HEK293 (cell line): ENCODE measurements around the gene SH3BP4.

Experiments used
- CTCF ChIA-PET: fragments of 350-600 bp; formaldehyde crosslinking; extraction: SDS; loops from one replicate; lab custom pipeline; 2021; ENCODE audit warnings: antibody characterized with exemption; lab: Yijun Ruan, JAX
- POLR2A ChIA-PET: fragments of 300-600 bp; formaldehyde crosslinking; extraction: SDS; loops from one replicate; lab custom pipeline; 2020; ENCODE audit warnings: antibody characterized with exemption, inconsistent platforms; lab: Yijun Ruan, JAX
- H3K27ac ChIP-seq: fragments of 200-500 bp; sonication (Bioruptor generic); 2 replicates; pipeline ENCODE4 v1.5.1; 2014; ENCODE audit warnings: low read depth, low read length, control low read depth, inconsistent platforms; ENCODE audit errors: extremely low read depth
- H3K36me3 ChIP-seq, 2 experiments: fragments of 200-500 bp in 1 of 2; sonication (Bioruptor generic) in 1 of 2; 1 replicate in 1 of 2; 2 replicates in 1 of 2; pipeline ENCODE4 v1.5.1; 2014 to 2017; ENCODE audit warnings: inconsistent platforms in 2 of 2, low read length in 2 of 2; ENCODE audit not compliant: control insufficient read depth in 2 of 2, insufficient read depth in 1 of 2
- H3K4me1 ChIP-seq: fragments of 200-500 bp; sonication (Bioruptor generic); 2 replicates; pipeline ENCODE4 v1.5.1; 2014; ENCODE audit warnings: mild to moderate bottlenecking, low read length, inconsistent platforms; ENCODE audit not compliant: control insufficient read depth, insufficient read depth
- H3K4me3 ChIP-seq: 2 replicates; pipeline ENCODE4 v1.5.1; 2011; ENCODE audit warnings: low read depth, mild to moderate bottlenecking, control low read depth, low read length, moderate library complexity
- H3K9me3 ChIP-seq: fragments of 200-500 bp; sonication (Bioruptor generic); 2 replicates; pipeline ENCODE4 v1.5.1; 2014; ENCODE audit warnings: low read depth, low read length, inconsistent platforms; ENCODE audit not compliant: control insufficient read depth, insufficient read depth
- GLI4 ChIP-seq: fragments of 450-650 bp; formaldehyde crosslinking; IDR thresholded peaks from 2 replicates; pipeline ENCODE4 v1.5.1; 2016; ENCODE audit warnings: missing biosample characterization, missing genetic modification characterization
- YY1 ChIP-seq: fragments of 450-650 bp; formaldehyde crosslinking; IDR thresholded peaks from 2 replicates; pipeline ENCODE4 v1.5.1; 2018; ENCODE audit warnings: missing biosample characterization, missing genetic modification characterization
- ZFHX2 ChIP-seq: fragments of 450-650 bp; formaldehyde crosslinking; conservative IDR thresholded peaks from 2 replicates; pipeline ENCODE4 v1.5.1; 2016; ENCODE audit warnings: missing biosample characterization, missing genetic modification characterization
- ZNF146 ChIP-seq: fragments of 450-650 bp; formaldehyde crosslinking; IDR thresholded peaks from 2 replicates; pipeline ENCODE4 v1.5.1; 2016; ENCODE audit warnings: missing biosample characterization, missing genetic modification characterization
- ZNF274 ChIP-seq, 2 experiments: fragments of 200-500 bp in 1 of 2; fragments of 450-650 bp in 1 of 2; sonication (Bioruptor generic) in 1 of 2; formaldehyde crosslinking in 1 of 2; IDR thresholded peaks; 2 replicates each; pipeline versions ENCODE4 v1.5.1 to v1.6.1; 2014 to 2016; ENCODE audit warnings: borderline replicate concordance in 1 of 2, inconsistent platforms in 1 of 2, low read length in 1 of 2, missing biosample characterization in 1 of 2, missing genetic modification characterization in 1 of 2
- ZNF324 ChIP-seq: fragments of 450-650 bp; formaldehyde crosslinking; IDR thresholded peaks from 2 replicates; pipeline ENCODE4 v1.5.1; 2016; ENCODE audit warnings: missing biosample characterization, missing genetic modification characterization
- ZNF394 ChIP-seq: fragments of 450-650 bp; formaldehyde crosslinking; IDR thresholded peaks from 2 replicates; pipeline ENCODE4 v1.5.1; 2016; ENCODE audit warnings: missing biosample characterization, missing genetic modification characterization, mild to moderate bottlenecking, moderate library complexity, borderline replicate concordance
- ZNF558 ChIP-seq: fragments of 450-650 bp; formaldehyde crosslinking; IDR thresholded peaks from 2 replicates; pipeline ENCODE4 v1.5.1; 2016; ENCODE audit warnings: missing biosample characterization, missing genetic modification characterization
- ZNF600 ChIP-seq: fragments of 450-650 bp; formaldehyde crosslinking; IDR thresholded peaks from 2 replicates; pipeline ENCODE4 v1.5.1; 2016; ENCODE audit warnings: missing biosample characterization, missing genetic modification characterization
- ZNF776 ChIP-seq: fragments of 450-650 bp; formaldehyde crosslinking; IDR thresholded peaks from 2 replicates; pipeline ENCODE4 v1.5.0; 2017; ENCODE audit warnings: missing biosample characterization, missing genetic modification characterization, borderline replicate concordance
- ZNF830 ChIP-seq: fragments of 450-650 bp; IDR thresholded peaks from 2 replicates; pipeline ENCODE4 v1.5.0; 2018; ENCODE audit warnings: missing biosample characterization, missing genetic modification characterization, low read depth, mild to moderate bottlenecking, moderate library complexity
- TF ChIP-seq, protein P1 (sequence below): fragments of 450-650 bp; formaldehyde crosslinking; IDR thresholded peaks from 2 replicates; pipeline ENCODE4 v1.5.1; 2016; ENCODE audit warnings: missing biosample characterization, missing genetic modification characterization
- TF ChIP-seq, protein P2 (sequence below): fragments of 450-650 bp; formaldehyde crosslinking; IDR thresholded peaks from 2 replicates; pipeline ENCODE4 v1.5.1; 2016; ENCODE audit warnings: missing biosample characterization, missing genetic modification characterization
- TF ChIP-seq, protein P3 (sequence below): fragments of 450-650 bp; IDR thresholded peaks from 2 replicates; pipeline ENCODE4 v1.5.1; 2018; ENCODE audit warnings: missing biosample characterization, mild to moderate bottlenecking, missing genetic modification characterization
- TF ChIP-seq, protein P4 (sequence below): fragments of 450-650 bp; formaldehyde crosslinking; IDR thresholded peaks from 2 replicates; pipeline ENCODE4 v1.5.1; 2016; ENCODE audit warnings: missing biosample characterization, missing genetic modification characterization
- TF ChIP-seq, protein P5 (sequence below): fragments of 450-650 bp; formaldehyde crosslinking; conservative IDR thresholded peaks from 2 replicates; pipeline ENCODE4 v1.5.1; 2016; ENCODE audit warnings: low read depth, missing biosample characterization, missing genetic modification characterization
- TF ChIP-seq, protein P6 (sequence below): fragments of 450-650 bp; formaldehyde crosslinking; IDR thresholded peaks from 2 replicates; pipeline ENCODE4 v1.5.1; 2016; ENCODE audit warnings: missing biosample characterization, missing genetic modification characterization, low read depth

The SH3BP4 gene

DNA sequence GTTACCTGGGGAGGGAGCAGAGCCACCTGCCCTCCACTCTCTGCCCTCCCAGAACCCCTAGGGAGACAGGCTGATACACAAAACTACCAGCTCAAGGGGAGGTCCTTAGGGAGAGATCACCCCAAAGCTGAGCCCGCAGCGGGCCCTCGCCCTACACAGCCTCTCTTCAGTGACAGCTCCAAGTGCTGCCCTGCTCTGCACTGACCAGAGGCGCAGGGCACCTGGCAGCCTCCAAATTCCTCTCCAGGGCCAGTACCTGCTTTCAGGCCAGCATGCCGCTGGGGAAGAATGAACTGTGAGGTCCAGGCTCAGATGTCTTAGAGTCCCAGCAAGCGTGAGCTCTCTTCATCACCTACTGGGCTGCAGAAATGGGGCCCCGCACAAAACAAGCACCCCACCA lies 11.3 kb upstream of the SH3BP4 start:
- no peaks in the 10 kb centered on the region for H3K9me3 ChIP-seq
- H3K27ac ChIP-seq, result no peak overlapping the region
- no peaks in the 10 kb centered on the region for H3K4me1 ChIP-seq
- CTCF ChIA-PET, result interaction anchor here (0.6 to 1.2 kb wide), 2 partner anchors 9 to 686 kb away, joined by 3 read pairs; no protein-coding TSS in a partner anchor
- POLR2A ChIA-PET, result no interaction called here
- H3K4me3 ChIP-seq, result no peak overlapping the region
- TF ChIP-seq, protein P1, sequence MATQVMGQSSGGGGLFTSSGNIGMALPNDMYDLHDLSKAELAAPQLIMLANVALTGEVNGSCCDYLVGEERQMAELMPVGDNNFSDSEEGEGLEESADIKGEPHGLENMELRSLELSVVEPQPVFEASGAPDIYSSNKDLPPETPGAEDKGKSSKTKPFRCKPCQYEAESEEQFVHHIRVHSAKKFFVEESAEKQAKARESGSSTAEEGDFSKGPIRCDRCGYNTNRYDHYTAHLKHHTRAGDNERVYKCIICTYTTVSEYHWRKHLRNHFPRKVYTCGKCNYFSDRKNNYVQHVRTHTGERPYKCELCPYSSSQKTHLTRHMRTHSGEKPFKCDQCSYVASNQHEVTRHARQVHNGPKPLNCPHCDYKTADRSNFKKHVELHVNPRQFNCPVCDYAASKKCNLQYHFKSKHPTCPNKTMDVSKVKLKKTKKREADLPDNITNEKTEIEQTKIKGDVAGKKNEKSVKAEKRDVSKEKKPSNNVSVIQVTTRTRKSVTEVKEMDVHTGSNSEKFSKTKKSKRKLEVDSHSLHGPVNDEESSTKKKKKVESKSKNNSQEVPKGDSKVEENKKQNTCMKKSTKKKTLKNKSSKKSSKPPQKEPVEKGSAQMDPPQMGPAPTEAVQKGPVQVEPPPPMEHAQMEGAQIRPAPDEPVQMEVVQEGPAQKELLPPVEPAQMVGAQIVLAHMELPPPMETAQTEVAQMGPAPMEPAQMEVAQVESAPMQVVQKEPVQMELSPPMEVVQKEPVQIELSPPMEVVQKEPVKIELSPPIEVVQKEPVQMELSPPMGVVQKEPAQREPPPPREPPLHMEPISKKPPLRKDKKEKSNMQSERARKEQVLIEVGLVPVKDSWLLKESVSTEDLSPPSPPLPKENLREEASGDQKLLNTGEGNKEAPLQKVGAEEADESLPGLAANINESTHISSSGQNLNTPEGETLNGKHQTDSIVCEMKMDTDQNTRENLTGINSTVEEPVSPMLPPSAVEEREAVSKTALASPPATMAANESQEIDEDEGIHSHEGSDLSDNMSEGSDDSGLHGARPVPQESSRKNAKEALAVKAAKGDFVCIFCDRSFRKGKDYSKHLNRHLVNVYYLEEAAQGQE (tag by site-specific recombination), result no peak
- TF ChIP-seq GLI4, result no peak
- TF ChIP-seq, protein P2, sequence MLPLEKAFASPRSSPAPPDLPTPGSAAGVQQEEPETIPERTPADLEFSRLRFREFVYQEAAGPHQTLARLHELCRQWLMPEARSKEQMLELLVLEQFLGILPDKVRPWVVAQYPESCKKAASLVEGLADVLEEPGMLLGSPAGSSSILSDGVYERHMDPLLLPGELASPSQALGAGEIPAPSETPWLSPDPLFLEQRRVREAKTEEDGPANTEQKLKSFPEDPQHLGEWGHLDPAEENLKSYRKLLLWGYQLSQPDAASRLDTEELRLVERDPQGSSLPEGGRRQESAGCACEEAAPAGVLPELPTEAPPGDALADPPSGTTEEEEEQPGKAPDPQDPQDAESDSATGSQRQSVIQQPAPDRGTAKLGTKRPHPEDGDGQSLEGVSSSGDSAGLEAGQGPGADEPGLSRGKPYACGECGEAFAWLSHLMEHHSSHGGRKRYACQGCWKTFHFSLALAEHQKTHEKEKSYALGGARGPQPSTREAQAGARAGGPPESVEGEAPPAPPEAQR (tag by site-specific recombination), result no peak
- TF ChIP-seq, all 188 proteins: peak for 0
- H3K36me3 ChIP-seq, result no peaks in the 10 kb centered on the region

DNA sequence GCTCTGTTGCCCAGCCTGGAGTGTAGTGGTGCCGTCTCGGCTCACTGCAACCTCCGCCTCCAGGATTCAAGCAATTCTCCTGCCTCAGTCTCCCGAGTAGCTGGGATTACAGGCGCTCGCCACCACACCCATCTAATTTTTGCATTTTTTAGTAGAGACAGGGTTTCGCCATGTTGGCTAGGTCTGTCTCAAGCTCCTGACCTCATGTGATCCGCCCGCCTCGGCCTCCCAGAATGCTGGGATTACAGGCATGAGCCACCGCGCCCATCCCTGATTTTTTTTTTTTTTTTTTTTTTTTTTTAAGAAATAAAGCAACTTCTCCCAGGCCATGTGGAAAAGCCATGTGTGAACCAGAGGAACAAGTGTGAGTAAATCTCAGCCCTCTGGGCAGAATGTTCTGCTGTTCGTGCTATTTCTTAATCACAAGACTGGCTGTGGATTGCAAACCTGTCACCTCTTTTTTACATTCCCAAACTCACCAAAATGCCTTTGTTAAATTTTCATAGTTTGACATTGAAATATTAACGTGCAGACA lies 6.4 kb upstream of the SH3BP4 start:
- no peaks in the 10 kb centered on the region for H3K36me3 ChIP-seq
- ChIA-PET POLR2A (no interaction called here), CTCF (no interaction called here)
- no peaks in the 10 kb centered on the region; the same call in 1 of the 2 replicates for H3K4me1 ChIP-seq
- no peak overlapping the region for H3K27ac ChIP-seq
- no peak overlapping the region for H3K4me3 ChIP-seq
- H3K9me3 ChIP-seq, result no peaks in the 10 kb centered on the region
- TF ChIP-seq ZNF776 (tag by site-specific recombination), result no peak
- TF ChIP-seq ZNF558 (tag by site-specific recombination), result no peak
- no peak for TF ChIP-seq ZNF324 (tag by site-specific recombination)
- TF ChIP-seq ZNF600, result no peak
- no peak for TF ChIP-seq YY1 (tag by site-specific recombination)
- no peak for TF ChIP-seq ZNF394 (tag by site-specific recombination)
- TF ChIP-seq, protein P3, sequence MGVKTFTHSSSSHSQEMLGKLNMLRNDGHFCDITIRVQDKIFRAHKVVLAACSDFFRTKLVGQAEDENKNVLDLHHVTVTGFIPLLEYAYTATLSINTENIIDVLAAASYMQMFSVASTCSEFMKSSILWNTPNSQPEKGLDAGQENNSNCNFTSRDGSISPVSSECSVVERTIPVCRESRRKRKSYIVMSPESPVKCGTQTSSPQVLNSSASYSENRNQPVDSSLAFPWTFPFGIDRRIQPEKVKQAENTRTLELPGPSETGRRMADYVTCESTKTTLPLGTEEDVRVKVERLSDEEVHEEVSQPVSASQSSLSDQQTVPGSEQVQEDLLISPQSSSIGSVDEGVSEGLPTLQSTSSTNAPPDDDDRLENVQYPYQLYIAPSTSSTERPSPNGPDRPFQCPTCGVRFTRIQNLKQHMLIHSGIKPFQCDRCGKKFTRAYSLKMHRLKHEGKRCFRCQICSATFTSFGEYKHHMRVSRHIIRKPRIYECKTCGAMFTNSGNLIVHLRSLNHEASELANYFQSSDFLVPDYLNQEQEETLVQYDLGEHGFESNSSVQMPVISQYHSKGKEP, result no peak
- TF ChIP-seq, protein P4, sequence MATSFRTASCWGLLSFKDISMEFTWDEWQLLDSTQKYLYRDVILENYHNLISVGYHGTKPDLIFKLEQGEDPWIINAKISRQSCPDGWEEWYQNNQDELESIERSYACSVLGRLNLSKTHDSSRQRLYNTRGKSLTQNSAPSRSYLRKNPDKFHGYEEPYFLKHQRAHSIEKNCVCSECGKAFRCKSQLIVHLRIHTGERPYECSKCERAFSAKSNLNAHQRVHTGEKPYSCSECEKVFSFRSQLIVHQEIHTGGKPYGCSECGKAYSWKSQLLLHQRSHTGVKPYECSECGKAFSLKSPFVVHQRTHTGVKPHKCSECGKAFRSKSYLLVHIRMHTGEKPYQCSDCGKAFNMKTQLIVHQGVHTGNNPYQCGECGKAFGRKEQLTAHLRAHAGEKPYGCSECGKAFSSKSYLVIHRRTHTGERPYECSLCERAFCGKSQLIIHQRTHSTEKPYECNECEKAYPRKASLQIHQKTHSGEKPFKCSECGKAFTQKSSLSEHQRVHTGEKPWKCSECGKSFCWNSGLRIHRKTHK (tag by site-specific recombination), result no peak
- no peak for TF ChIP-seq ZFHX2 (tag by site-specific recombination)
- TF ChIP-seq, protein P5, sequence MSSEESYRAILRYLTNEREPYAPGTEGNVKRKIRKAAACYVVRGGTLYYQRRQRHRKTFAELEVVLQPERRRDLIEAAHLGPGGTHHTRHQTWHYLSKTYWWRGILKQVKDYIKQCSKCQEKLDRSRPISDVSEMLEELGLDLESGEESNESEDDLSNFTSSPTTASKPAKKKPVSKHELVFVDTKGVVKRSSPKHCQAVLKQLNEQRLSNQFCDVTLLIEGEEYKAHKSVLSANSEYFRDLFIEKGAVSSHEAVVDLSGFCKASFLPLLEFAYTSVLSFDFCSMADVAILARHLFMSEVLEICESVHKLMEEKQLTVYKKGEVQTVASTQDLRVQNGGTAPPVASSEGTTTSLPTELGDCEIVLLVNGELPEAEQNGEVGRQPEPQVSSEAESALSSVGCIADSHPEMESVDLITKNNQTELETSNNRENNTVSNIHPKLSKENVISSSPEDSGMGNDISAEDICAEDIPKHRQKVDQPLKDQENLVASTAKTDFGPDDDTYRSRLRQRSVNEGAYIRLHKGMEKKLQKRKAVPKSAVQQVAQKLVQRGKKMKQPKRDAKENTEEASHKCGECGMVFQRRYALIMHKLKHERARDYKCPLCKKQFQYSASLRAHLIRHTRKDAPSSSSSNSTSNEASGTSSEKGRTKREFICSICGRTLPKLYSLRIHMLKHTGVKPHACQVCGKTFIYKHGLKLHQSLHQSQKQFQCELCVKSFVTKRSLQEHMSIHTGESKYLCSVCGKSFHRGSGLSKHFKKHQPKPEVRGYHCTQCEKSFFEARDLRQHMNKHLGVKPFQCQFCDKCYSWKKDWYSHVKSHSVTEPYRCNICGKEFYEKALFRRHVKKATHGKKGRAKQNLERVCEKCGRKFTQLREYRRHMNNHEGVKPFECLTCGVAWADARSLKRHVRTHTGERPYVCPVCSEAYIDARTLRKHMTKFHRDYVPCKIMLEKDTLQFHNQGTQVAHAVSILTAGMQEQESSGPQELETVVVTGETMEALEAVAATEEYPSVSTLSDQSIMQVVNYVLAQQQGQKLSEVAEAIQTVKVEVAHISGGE, result no peak
- TF ChIP-seq, protein P6, sequence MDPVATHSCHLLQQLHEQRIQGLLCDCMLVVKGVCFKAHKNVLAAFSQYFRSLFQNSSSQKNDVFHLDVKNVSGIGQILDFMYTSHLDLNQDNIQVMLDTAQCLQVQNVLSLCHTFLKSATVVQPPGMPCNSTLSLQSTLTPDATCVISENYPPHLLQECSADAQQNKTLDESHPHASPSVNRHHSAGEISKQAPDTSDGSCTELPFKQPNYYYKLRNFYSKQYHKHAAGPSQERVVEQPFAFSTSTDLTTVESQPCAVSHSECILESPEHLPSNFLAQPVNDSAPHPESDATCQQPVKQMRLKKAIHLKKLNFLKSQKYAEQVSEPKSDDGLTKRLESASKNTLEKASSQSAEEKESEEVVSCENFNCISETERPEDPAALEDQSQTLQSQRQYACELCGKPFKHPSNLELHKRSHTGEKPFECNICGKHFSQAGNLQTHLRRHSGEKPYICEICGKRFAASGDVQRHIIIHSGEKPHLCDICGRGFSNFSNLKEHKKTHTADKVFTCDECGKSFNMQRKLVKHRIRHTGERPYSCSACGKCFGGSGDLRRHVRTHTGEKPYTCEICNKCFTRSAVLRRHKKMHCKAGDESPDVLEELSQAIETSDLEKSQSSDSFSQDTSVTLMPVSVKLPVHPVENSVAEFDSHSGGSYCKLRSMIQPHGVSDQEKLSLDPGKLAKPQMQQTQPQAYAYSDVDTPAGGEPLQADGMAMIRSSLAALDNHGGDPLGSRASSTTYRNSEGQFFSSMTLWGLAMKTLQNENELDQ (tag by site-specific recombination), result no peak
- TF ChIP-seq ZNF830, result no peak
- no peak for TF ChIP-seq ZNF146 (tag by site-specific recombination)
- TF ChIP-seq ZNF274 (IDR thresholded peaks at IDR 0.05; ENCODE audit: low read length), result no peak
- TF ChIP-seq ZNF274 (tag by site-specific recombination; IDR thresholded peaks at IDR 0.05; ENCODE audit: borderline replicate concordance), result no peak
